ENCODE data around the gene CLIP3.
"Not testable (repeated sequence)": the region's sequence is repeated elsewhere in the genome, so short reads cannot be mapped to it uniquely, and the experiment has no call there.

The CLIP3 gene, protein sequence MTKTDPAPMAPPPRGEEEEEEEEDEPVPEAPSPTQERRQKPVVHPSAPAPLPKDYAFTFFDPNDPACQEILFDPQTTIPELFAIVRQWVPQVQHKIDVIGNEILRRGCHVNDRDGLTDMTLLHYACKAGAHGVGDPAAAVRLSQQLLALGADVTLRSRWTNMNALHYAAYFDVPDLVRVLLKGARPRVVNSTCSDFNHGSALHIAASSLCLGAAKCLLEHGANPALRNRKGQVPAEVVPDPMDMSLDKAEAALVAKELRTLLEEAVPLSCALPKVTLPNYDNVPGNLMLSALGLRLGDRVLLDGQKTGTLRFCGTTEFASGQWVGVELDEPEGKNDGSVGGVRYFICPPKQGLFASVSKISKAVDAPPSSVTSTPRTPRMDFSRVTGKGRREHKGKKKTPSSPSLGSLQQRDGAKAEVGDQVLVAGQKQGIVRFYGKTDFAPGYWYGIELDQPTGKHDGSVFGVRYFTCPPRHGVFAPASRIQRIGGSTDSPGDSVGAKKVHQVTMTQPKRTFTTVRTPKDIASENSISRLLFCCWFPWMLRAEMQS

GRCh38 chr19:36032251-36033104, at the start of gene CLIP3:
CLIP3 (minus strand) TSS chr19:36032873; CDS start chr19:36032357, 516 bp downstream.
- DNase-seq = no peak
- in situ Hi-C loops (cut with MboI; ENCODE audit: low pct_unique_long_range_greater_than_20kb, low sequenced_read_pairs) = no loop called here

DNA sequence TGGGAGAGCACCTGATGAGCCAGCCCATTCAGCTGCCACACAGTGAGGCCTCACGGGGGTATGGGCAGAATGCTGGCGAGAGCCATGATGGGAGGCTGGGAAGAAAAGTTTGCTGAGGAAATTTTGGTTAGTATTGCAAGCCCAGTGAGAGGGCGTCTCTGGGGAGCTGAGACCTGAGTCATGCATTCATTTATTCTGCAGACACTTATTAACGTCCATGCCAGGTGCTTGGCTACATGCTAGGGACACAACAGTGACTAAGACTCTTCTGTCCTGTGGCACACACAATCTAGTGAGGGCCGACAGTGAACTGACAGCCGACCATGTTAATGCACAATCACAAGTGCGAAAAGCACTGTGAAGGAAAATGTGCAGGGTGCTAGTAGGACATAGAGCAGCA, 49.2 kb upstream of the CLIP3 start:
- in situ Hi-C loops (cut with MboI; ENCODE audit: low pct_unique_long_range_greater_than_20kb, low sequenced_read_pairs) = no loop called here
- DNase-seq = no peak

DNA sequence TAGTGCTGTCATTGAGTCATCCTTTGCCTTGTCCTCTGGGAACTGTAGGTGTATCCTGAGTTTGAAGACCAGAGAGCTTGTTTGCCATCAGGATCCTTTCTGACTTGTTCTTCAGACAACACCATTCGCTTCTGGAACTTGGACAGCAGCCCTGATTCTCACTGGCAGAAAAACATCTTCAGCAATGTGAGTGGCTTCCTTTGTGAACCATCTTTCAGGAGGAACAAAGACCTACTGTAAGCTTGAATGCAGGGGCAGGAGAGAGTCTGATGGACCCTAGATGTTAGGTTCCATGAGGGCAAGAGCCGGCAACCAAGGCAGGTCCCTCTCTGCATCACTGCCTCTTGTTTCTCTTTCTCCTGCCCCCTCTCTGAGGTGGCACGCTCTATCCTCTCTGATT, 48.7 kb upstream of the CLIP3 start:
- no peak for DNase-seq
- in situ Hi-C loops (cut with MboI; ENCODE audit: low pct_unique_long_range_greater_than_20kb, low sequenced_read_pairs) = no loop called here

DNA sequence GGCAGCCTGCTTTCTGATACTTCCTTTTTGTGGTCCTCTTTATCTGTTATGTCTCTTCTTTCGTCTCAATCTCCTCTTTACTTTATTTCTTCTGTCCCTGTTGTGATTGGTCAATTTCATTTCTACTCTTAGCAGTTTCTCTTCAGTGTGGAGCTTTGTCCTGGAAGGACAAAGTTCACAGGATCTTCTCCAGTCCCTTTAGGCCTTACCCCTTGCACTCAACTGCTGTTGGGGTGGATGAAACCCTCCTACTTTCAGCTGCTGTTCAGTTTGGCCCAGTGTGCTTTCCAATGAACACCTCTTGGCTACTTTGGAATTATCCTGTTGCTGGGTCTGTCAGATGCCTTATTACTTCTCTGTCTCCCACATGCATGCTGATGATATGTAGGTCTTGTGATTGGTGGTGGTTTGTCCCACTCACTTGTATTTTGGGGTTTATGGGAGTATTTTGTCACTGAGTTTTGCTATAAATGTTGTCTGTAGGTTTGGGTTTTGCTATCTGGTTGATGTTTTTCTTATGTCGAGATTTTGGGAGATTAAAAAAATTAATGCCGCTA, 46.8 kb upstream of the CLIP3 start:
- no peak for DNase-seq
- in situ Hi-C loops (cut with MboI; ENCODE audit: low pct_unique_long_range_greater_than_20kb, low sequenced_read_pairs) = no loop called here

DNA sequence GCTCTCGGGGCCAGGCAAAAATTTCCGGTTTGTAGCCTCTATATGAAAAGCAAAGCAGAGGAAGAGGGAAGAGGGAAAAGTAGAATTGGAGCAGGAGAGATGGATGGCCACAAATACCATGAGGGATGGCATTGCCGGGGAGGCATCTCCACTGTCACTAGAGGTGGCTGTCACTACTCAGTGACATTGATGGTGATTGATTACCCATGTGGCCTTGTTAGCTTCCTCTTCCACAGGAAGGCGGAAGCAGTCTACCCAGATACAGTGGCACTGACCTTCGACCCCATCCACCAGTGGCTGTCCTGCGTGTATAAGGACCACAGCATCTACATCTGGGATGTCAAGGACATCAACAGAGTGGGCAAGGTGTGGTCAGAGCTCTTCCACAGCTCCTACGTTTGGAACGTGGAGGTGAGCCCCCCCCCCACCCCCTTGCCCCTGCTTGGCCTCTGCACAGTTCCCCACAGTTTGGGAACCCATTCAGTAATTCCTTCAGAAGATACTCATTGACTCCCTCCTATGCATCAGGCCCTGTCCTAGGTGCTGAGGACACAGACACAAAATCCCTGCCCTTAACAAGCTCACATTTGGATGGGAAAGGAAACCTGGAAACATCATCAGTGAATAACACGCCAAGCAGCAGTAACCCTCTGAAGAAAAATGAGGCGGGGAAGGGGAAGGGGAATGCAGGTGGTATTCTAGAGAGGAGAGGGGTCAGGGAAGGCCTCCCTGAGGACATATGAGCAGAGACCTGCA, 40.6 kb upstream of the CLIP3 start:
- no peak for DNase-seq
- in situ Hi-C loops (cut with MboI; ENCODE audit: low pct_unique_long_range_greater_than_20kb, low sequenced_read_pairs) = no loop called here

- in situ Hi-C loops (cut with MboI; ENCODE audit: low pct_unique_long_range_greater_than_20kb, low sequenced_read_pairs) = no loop called here
- no peak for DNase-seq
Measured at GRCh38 chr19:36072081-36072480, 39.4 kb upstream of the CLIP3 start.

GRCh38 chr19:36068810-36069499, 36.3 kb upstream of the CLIP3 start:
- DNase-seq; in situ Hi-C loops (cut with MboI; ENCODE audit: low pct_unique_long_range_greater_than_20kb, low sequenced_read_pairs): not testable (repeated sequence)

DNA sequence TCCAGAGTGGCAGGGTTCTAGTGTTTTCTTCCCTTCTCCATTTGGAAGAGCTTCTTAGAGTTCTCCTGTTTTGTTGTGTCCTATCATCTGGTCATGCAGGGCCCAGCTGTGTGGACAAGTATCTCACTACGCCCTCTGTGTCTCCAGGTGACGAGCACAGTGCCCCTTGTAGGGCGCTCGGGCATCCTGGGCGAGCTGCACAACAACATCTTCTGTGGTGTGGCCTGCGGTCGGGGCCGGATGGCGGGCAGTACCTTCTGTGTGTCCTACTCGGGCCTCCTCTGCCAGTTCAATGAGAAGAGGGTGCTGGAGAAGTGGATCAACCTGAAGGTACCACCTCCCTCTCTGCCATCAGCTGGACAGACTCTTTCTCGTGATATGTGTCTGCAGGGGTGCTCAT, 35.0 kb upstream of the CLIP3 start:
- DNase-seq = no peak
- in situ Hi-C loops (cut with MboI; ENCODE audit: low pct_unique_long_range_greater_than_20kb, low sequenced_read_pairs) = no loop called here

DNA sequence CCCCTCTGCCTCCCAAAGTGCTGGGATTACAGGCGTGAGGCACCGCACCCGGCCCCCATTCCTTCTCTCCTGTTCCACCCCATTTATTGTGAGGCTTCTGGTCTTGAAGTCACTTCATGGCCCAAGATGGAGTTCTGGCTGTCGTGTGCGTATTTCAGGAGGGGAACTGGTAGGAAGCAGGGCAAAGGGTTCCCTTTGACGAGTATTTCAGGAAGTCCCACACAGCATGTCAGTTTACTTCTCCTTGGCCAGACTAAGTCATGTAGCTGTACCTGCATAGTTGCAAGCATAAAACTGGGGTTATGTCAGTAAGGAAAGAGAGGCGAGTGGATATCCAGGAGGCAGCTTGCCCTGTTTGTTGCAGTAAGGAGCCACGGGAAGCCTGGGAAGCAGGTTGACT, 32.2 kb upstream of the CLIP3 start:
- no peak for DNase-seq
- in situ Hi-C loops (cut with MboI; ENCODE audit: low pct_unique_long_range_greater_than_20kb, low sequenced_read_pairs) = no loop called here

DNA sequence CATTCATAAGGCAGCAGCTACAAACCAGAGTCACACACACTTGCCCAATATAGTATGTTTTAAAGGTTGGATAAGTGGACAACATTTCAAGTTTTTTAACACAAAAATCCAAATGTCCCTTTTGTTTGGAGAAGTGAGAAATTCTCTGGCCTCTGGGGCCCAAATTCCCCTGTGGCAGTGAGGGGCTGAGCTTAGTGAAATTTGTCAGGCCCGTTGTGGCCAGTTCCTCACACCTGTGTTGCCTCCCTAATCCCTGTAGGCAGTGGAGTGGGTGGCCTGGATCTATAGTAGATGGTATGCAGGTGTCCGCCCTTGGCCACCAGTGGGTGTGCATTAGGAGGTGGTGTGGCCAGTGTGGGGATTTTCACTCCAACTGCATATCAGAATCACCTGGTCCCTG, 28.7 kb upstream of the CLIP3 start:
- in situ Hi-C loops (cut with MboI; ENCODE audit: low pct_unique_long_range_greater_than_20kb, low sequenced_read_pairs) = no loop called here

DNA sequence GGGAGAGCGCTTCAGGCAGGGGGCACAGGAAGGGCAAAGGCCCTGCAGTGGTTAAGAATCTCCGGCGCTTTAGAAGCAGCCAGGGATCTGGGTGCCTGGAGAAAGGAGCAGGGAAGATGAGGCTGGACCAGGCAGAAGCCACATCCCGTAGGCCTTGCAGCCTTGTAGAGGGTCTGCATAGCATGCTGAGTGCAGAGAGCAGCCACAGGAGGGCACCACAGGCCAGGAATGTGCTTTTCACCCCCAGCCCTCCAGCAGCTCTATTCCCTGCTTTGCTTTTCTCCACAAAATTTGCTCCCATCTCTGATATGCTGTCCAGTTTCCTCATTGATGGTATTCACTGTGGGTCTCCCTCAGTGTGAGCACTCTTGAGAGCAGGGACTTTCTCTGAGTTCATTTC, 27.8 kb upstream of the CLIP3 start:
- peak; percentile 61 for DNase-seq
- in situ Hi-C loops (cut with MboI; ENCODE audit: low pct_unique_long_range_greater_than_20kb, low sequenced_read_pairs) = no loop called here

More for the DNA sequence above, 28.7 kb upstream of the CLIP3 start:
- DNase-seq = no peak

GRCh38 chr19:36059180-36059910, 26.7 kb upstream of the CLIP3 start:
- DNase-seq = no peak
- in situ Hi-C loops (cut with MboI; ENCODE audit: low pct_unique_long_range_greater_than_20kb, low sequenced_read_pairs) = no loop called here

GRCh38 chr19:36058481-36059179, 26.0 kb upstream of the CLIP3 start:
- in situ Hi-C loops (cut with MboI; ENCODE audit: low pct_unique_long_range_greater_than_20kb, low sequenced_read_pairs) = no loop called here

DNA sequence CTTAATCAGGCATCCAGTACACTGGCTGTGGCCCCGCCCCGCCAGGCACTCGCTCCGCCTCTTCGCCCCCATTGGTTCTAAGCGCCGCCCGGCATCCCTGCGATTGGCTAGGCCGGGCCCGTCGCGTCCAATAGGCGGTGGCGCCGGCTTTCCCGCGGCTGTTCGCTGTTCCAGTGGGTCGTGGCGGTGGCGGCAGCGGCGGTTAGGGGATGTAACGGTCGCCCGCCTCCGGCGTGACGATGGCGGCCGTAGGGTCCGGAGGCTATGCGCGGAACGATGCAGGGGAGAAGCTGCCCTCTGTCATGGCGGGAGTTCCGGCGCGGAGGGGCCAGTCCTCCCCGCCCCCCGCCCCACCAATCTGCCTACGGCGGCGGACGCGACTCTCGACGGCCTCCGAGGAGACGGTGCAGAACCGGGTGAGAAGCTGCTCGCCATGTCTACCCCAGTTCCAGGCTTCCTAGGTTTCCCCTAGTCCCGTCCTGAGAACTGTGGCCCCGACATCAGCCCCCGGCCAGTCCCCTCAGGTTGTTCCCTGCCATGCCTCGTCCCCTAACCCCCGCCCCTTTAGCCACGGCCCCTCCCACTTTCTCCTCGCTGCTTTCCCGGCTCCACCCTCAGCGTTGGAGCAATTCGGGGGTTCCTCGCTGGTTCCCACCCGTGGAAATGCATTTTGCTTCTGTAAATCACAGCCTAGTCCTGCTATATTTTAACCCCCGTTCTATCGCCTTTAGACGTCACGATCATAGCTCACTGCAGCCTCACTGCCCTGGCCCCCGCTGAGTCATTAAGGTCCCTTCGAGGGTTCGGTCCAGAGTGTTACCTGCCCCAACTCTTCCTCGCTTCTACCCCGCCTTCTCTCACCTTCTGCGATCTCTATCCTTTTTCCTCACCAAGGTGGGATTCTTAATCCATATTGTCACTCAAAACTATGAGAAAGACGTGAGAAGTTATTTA, 22.3 kb upstream of the CLIP3 start, which contains the start of gene WDR62:
Gene WDR62 (plus strand): TSS at position 165 of the 954 bp plus-strand sequence. CDS start 75 bp downstream, at position 240.
- in situ Hi-C loops (cut with MboI; ENCODE audit: low pct_unique_long_range_greater_than_20kb, low sequenced_read_pairs) = no loop called here
- DNase-seq = no peak

More at GRCh38 chr19:36058481-36059179, 26.0 kb upstream of the CLIP3 start:
- no peak for DNase-seq

GRCh38 chr19:36054119-36054732, 21.6 kb upstream of the CLIP3 start, which contains the start of gene THAP8:
THAP8 (minus strand) TSS chr19:36054285; CDS start chr19:36054217, 68 bp downstream.
- in situ Hi-C loops (cut with MboI; ENCODE audit: low pct_unique_long_range_greater_than_20kb, low sequenced_read_pairs) = no loop called here
- peak; percentile 99 for DNase-seq

DNA sequence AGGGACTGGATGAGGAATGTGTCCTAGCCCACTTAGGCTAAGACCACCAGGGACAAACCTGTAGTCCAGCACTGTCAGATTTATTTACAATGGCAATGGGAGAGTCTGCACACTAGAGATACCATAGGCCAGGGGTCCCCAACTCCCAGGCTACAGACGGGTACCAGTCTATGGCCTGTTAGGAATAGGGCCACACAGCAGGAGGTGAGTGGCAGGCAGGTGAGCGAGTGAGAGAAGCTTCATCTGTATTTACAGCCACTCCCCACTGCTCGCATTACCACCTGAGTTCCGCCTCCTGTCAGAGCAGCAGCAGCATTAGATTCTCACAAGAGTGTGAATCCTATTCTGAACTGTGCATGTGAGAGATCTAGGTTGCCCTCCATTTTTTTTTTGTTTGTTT, 19.0 kb upstream of the CLIP3 start:
- no peak for DNase-seq
- in situ Hi-C loops (cut with MboI; ENCODE audit: low pct_unique_long_range_greater_than_20kb, low sequenced_read_pairs) = no loop called here
